DMS53 treated with DMSO at 0.1 percent for 48 hours (cell line): ENCODE results near the gene FAM47E.
A peak's percentile ranks its signal among the peaks of the same experiment; 100 is the strongest.

Experiments used
- DNase-seq: peaks from one replicate; lab custom pipeline; 2025; ENCODE audit not compliant: unreplicated experiment; lab: John Stamatoyannopoulos, UW

Gene FAM47E

GRCh38 chr4:76298227-76298626 lies 46.7 kb downstream of the FAM47E start:
- DNase-seq, result no peak

- DNase-seq, result no peak
Measured at GRCh38 chr4:76300012-76300411, 48.5 kb downstream of the FAM47E start.

- peak; percentile 75 for DNase-seq
Measured at GRCh38 chr4:76301068-76301774, 49.7 kb downstream of the FAM47E start.

- DNase-seq, result no peak
Measured at GRCh38 chr4:76301775-76302162, 50.2 kb downstream of the FAM47E start.

- DNase-seq, result no peak
Measured at GRCh38 chr4:76302826-76303438, 51.4 kb downstream of the FAM47E start.

- no peak for DNase-seq
Measured at GRCh38 chr4:76305033-76305687, 53.6 kb downstream of the FAM47E start.

GRCh38 chr4:76305971-76306881 lies 54.7 kb downstream of the FAM47E start, which contains the start of gene STBD1:
Gene STBD1, plus strand, starts transcription at chr4:76306733. Its CDS starts 37 bp downstream, at chr4:76306770.
- DNase-seq, result peak; percentile 43

- DNase-seq, result peak; percentile 7
Measured at GRCh38 chr4:76306882-76307659, 55.5 kb downstream of the FAM47E start.

GRCh38 chr4:76307660-76308014 lies 56.1 kb downstream of the FAM47E start:
- no peak for DNase-seq

GRCh38 chr4:76308548-76308947 lies 57.0 kb downstream of the FAM47E start:
- DNase-seq, result no peak

- DNase-seq, result no peak
Measured at GRCh38 chr4:76309939-76310550, 58.5 kb downstream of the FAM47E start.

- DNase-seq, result no peak
Measured at GRCh38 chr4:76310683-76311082, 59.2 kb downstream of the FAM47E start.

- DNase-seq, result no peak
Measured at GRCh38 chr4:76311896-76312331, 60.4 kb downstream of the FAM47E start.

- DNase-seq, result no peak
Measured at GRCh38 chr4:76312457-76312856, 60.9 kb downstream of the FAM47E start.

- DNase-seq, result no peak
Measured at GRCh38 chr4:76313547-76313946, 62.0 kb downstream of the FAM47E start.

- no peak for DNase-seq
Measured at GRCh38 chr4:76315267-76315918, 63.9 kb downstream of the FAM47E start.

GRCh38 chr4:76316131-76316530 lies 64.6 kb downstream of the FAM47E start:
- DNase-seq, result no peak

- no peak for DNase-seq
Measured at GRCh38 chr4:76322236-76322635, 70.7 kb downstream of the FAM47E start.

GRCh38 chr4:76325072-76325471 lies 73.6 kb downstream of the FAM47E start:
- no peak for DNase-seq
